Suprapubic skin (tissue), 4 donors: ENCODE measurements around the gene SGCE. TPM values are rescaled to one million over a fixed set of nuclear protein-coding genes. Genes with fewer than 3 reads are reported as not detected.

Source experiments
- DNase-seq, 2 donors: peaks; one replicate each; pipeline ENCODE4 v3.0.0-alpha.2; 2019; ENCODE audit warnings: low spot score in 2 of 2
- H3K27ac ChIP-seq: fragments of 200-600 bp; sonication (generic); one replicate; pipeline ENCODE4 v1.5.1; 2019
- H3K27me3 ChIP-seq: fragments of 200-600 bp; sonication (generic); one replicate; pipeline ENCODE4 v1.5.1; 2019
- H3K36me3 ChIP-seq: fragments of 200-600 bp; sonication (generic); one replicate; pipeline ENCODE4 v1.5.1; 2019
- H3K4me1 ChIP-seq: fragments of 200-600 bp; sonication (generic); one replicate; pipeline ENCODE4 v1.5.1; 2019
- H3K4me3 ChIP-seq: fragments of 200-600 bp; sonication (generic); one replicate; pipeline ENCODE4 v1.5.1; 2019; ENCODE audit warnings: mild to moderate bottlenecking
- H3K9me3 ChIP-seq: fragments of 200-600 bp; sonication (generic); one replicate; pipeline ENCODE4 v1.5.1; 2019
- CTCF ChIP-seq, 2 donors: fragments of 200-600 bp in 1 of 2; fragments of 450-650 bp in 1 of 2; sonication (generic) in 1 of 2; IDR thresholded peaks; one replicate each; pipeline ENCODE4 v1.5.1; 2016 to 2019; ENCODE audit warnings: antibody characterized with exemption in 2 of 2, mild to moderate bottlenecking in 1 of 2, moderate library complexity in 1 of 2
- EP300 ChIP-seq: sonication (generic); formaldehyde crosslinking; IDR thresholded peaks from one replicate; pipeline ENCODE4 v1.6.1; 2017; ENCODE audit warnings: antibody characterized with exemption
- POLR2A ChIP-seq, 2 donors: fragments of 450-650 bp; IDR thresholded peaks; one replicate each; pipeline ENCODE4 v1.6.1; 2017; ENCODE audit warnings: antibody characterized with exemption in 2 of 2, mild to moderate bottlenecking in 2 of 2, moderate library complexity in 2 of 2
- POLR2AphosphoS5 ChIP-seq, 3 donors: sonication (generic); formaldehyde crosslinking; IDR thresholded peaks; one replicate each; pipeline ENCODE4 v1.6.1; 2017; ENCODE audit warnings: antibody characterized with exemption in 3 of 3
- WGBS: methylation state at CpG from one replicate; pipeline ENCODE4 v1.1.5; 2018; 5-methylcytosine and 5-hydroxymethylcytosine counted together
- total RNA-seq, 4 donors: library from RNA; depleted of rRNA; stranded (reverse); fragments of >200 nt; gene quantifications; one replicate each; pipeline ENCODE4 v1.1.0, GENCODE V29; 2016

SGCE gene
- total RNA-seq, 4 donors from 2014 or later, result 6.3 to 20.0 (median 13.2) TPM

- Histone ChIP-seq H3K4me3 (no peak overlapping the region), H3K27me3 (no peaks in the 10 kb centered on the region), H3K4me1 (no peaks in the 10 kb centered on the region), H3K27ac (no peak overlapping the region), H3K36me3 (no peaks in the 10 kb centered on the region), H3K9me3 (no peaks in the 10 kb centered on the region)
- TF ChIP-seq CTCF (IDR thresholded peaks at IDR 0.05) (no peak), EP300 (no peak), POLR2A (IDR thresholded peaks at IDR 0.05) (no peak), POLR2AphosphoS5 (IDR thresholded peaks at IDR 0.05) (no peak)
- 66% methylated on average over 2 of the region's 2 CpGs for WGBS
- DNase-seq, result no peak
These were observed 22.2 kb downstream of the SGCE start for GRCh38 chr7:94633687-94634086.

DNA sequence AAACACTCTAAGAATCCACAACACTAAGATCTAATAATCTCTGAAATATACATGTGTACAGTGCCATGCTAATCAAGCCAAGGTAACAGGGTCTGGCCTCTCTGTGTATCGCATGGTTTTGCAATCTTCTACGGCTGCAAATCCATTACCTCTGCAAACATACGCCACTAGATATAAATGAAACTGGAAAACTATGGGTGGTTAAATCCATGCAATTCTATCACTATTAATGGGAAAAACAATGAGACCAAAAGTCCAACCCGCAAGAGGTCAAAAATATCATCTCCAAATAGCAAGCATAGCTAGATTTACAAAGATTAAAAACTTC is 23.0 kb downstream of the SGCE start:
- no peak overlapping the region for H3K27ac ChIP-seq
- no peaks in the 10 kb centered on the region for H3K9me3 ChIP-seq
- 72% methylated on average over 4 of the region's 4 CpGs for WGBS
- H3K4me1 ChIP-seq, result no peaks in the 10 kb centered on the region
- no peak for TF ChIP-seq EP300
- no peak for TF ChIP-seq POLR2AphosphoS5 (IDR thresholded peaks at IDR 0.05)
- TF ChIP-seq CTCF (IDR thresholded peaks at IDR 0.05), result no peak
- no peak for TF ChIP-seq POLR2A (IDR thresholded peaks at IDR 0.05)
- H3K4me3 ChIP-seq, result no peak overlapping the region
- no peaks in the 10 kb centered on the region for H3K27me3 ChIP-seq
- H3K36me3 ChIP-seq, result no peaks in the 10 kb centered on the region
- no peak for DNase-seq

GRCh38 chr7:94632338-94633013 is 23.5 kb downstream of the SGCE start:
- DNase-seq, result no peak
- no peak overlapping the region for H3K27ac ChIP-seq
- H3K4me3 ChIP-seq, result no peak overlapping the region
- no peak for TF ChIP-seq POLR2AphosphoS5 (IDR thresholded peaks at IDR 0.05)
- H3K27me3 ChIP-seq, result no peaks in the 10 kb centered on the region
- H3K9me3 ChIP-seq, result no peaks in the 10 kb centered on the region
- no peaks in the 10 kb centered on the region for H3K4me1 ChIP-seq
- WGBS, result 55% methylated on average over 5 of the region's 5 CpGs
- H3K36me3 ChIP-seq, result no peaks in the 10 kb centered on the region

- Histone ChIP-seq H3K27ac (no peak overlapping the region), H3K36me3 (no peaks in the 10 kb centered on the region), H3K4me3 (no peak overlapping the region), H3K9me3 (no peaks in the 10 kb centered on the region), H3K4me1 (no peaks in the 10 kb centered on the region), H3K27me3 (no peaks in the 10 kb centered on the region)
- no peak for DNase-seq
- 68% methylated on average over 4 of the region's 4 CpGs for WGBS
- TF ChIP-seq POLR2AphosphoS5 (IDR thresholded peaks at IDR 0.05), result no peak
- TF ChIP-seq POLR2A (IDR thresholded peaks at IDR 0.05), result no peak
These were observed 25.1 kb downstream of the SGCE start for GRCh38 chr7:94630855-94631254.

DNA sequence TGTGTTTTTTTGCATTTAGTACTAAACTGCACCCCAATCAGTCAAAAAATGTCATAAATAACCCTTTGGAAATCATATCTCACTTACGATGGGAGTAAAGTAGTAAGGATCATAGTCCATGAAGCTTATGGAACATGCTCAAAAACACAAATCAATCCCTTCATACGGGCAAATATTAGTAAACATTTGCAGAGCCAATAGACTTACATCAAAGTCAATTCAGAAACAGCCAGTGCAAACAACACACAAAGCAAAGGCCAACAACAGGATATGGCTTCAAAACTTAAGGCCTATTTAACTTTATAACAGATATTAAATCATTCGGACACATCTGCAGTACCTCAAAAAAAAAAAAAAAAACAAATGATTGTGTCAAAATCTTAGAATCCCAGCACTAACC is 32.1 kb downstream of the SGCE start:
- peaks cover 15% of the 10 kb centered on the region for H3K4me1 ChIP-seq
- no peak overlapping the region for H3K4me3 ChIP-seq
- WGBS, result 79% methylated on average over 3 of the region's 3 CpGs
- H3K27ac ChIP-seq, result no peak overlapping the region
- no peaks in the 10 kb centered on the region for H3K27me3 ChIP-seq
- H3K36me3 ChIP-seq, result no peaks in the 10 kb centered on the region
- H3K9me3 ChIP-seq, result no peaks in the 10 kb centered on the region
- DNase-seq, result no peak
- no peak for TF ChIP-seq CTCF (IDR thresholded peaks at IDR 0.05)
- no peak for TF ChIP-seq POLR2A (IDR thresholded peaks at IDR 0.05)
- TF ChIP-seq EP300, result no peak
- TF ChIP-seq POLR2AphosphoS5 (IDR thresholded peaks at IDR 0.05), result no peak

- TF ChIP-seq POLR2AphosphoS5 (IDR thresholded peaks at IDR 0.05), result no peak
- no peak for TF ChIP-seq EP300
- no peak for TF ChIP-seq CTCF (IDR thresholded peaks at IDR 0.05)
- TF ChIP-seq POLR2A (IDR thresholded peaks at IDR 0.05), result no peak
- Histone ChIP-seq H3K27me3 (no peaks in the 10 kb centered on the region), H3K4me3 (no peak overlapping the region), H3K27ac (no peak overlapping the region), H3K36me3 (no peaks in the 10 kb centered on the region), H3K9me3 (no peaks in the 10 kb centered on the region), H3K4me1 (peaks cover 15% of the 10 kb centered on the region)
- 76% methylated on average over 2 of the region's 2 CpGs for WGBS
- no peak for DNase-seq
These were observed 34.8 kb downstream of the SGCE start for GRCh38 chr7:94621120-94621519.
